Activated CD4-positive, alpha-beta memory T cell treated with anti-CD3 and anti-CD28 coated beads for 36 hours (primary cell): ENCODE results near the gene ZNF286A. TPM values are rescaled to one million over a fixed set of nuclear protein-coding genes. Genes with fewer than 3 reads are reported as not detected.
A peak's percentile ranks its signal among the peaks of the same experiment; 100 is the strongest.
"Not testable (repeated sequence)": the region's sequence is repeated elsewhere in the genome, so short reads cannot be mapped to it uniquely, and the experiment has no call there.

ENCODE experiments used
- CTCF ChIA-PET: fragments of 350-600 bp; sonication (Branson Sonifier 250); formaldehyde crosslinking; loops from one replicate; lab custom pipeline; 2021; ENCODE audit warnings: antibody characterized with exemption, inconsistent platforms; lab: Charles Lee
- POLR2A ChIA-PET: fragments of 350-600 bp; sonication (Branson Sonifier 250); formaldehyde crosslinking; loops from one replicate; lab custom pipeline; 2021; ENCODE audit warnings: antibody characterized with exemption; lab: Charles Lee
- DNase-seq: peaks from one replicate; pipeline ENCODE4 v3.0.0-alpha.2; 2020
- H3K27ac Mint-ChIP-seq: one replicate; pipeline ENCODE4 v1.8.0; 2021; ENCODE audit warnings: mixed read lengths
- H3K27me3 Mint-ChIP-seq: one replicate; pipeline ENCODE4 v1.8.0; 2021; ENCODE audit warnings: mixed read lengths
- H3K36me3 Mint-ChIP-seq: one replicate; pipeline ENCODE4 v1.8.0; 2021; ENCODE audit warnings: mixed read lengths
- H3K4me1 Mint-ChIP-seq: one replicate; pipeline ENCODE4 v1.8.0; 2021; ENCODE audit warnings: low read depth, mixed read lengths
- H3K4me3 Mint-ChIP-seq: one replicate; pipeline ENCODE4 v1.8.0; 2021; ENCODE audit warnings: mild to moderate bottlenecking, mixed read lengths
- H3K9me3 Mint-ChIP-seq: one replicate; pipeline ENCODE4 v1.8.0; 2021; ENCODE audit warnings: mixed read lengths
- intact Hi-C: fragments of 100-400 bp; cut with micrococcal nuclease; formaldehyde crosslinking; loops from one replicate; pipeline ENCODE4 v1.15.1; 2023
- total RNA-seq, 2 experiments: library from RNA; stranded (reverse); gene quantifications; one replicate each; pipeline ENCODE4 v1.2.3, GENCODE V29; 2021

The ZNF286A gene
- total RNA-seq: 10 to 100 TPM; 22.9 to 24.5 TPM

- H3K9me3 Mint-ChIP-seq, POLR2A ChIA-PET, H3K27me3 Mint-ChIP-seq, CTCF ChIA-PET, H3K4me1 Mint-ChIP-seq, intact Hi-C loops: not testable (repeated sequence)
- Mint-ChIP-seq H3K4me3 (peak within 1 kb of the TSS; percentile 86), H3K27ac (peak within 1 kb of the TSS; percentile 85), H3K36me3 (peaks cover 16% of the 10 kb centered on the region)
- DNase-seq: peak; percentile 99
Measured at GRCh38 chr17:15699413-15699924, at the start of gene ZNF286A. TSS of gene ZNF286A (plus strand) at chr17:15699752. CDS start at chr17:15700330, 578 bp downstream.

GRCh38 chr17:15649861-15650421, 49.6 kb upstream of the ZNF286A start:
- Mint-ChIP-seq H3K4me3 (no peak overlapping the region), H3K4me1 (peaks cover 11% of the 10 kb centered on the region), H3K9me3 (no peaks in the 10 kb centered on the region), H3K27ac (no peak overlapping the region), H3K36me3 (no peaks in the 10 kb centered on the region), H3K27me3 (no peaks in the 10 kb centered on the region)
- DNase-seq: no peak
- intact Hi-C loops: no loop called here
- POLR2A ChIA-PET: no interaction called here
- CTCF ChIA-PET: interaction anchor here (0.5 kb wide), 1 partner anchor 40 kb away, joined by 3 read pairs; no protein-coding TSS in a partner anchor

DNA sequence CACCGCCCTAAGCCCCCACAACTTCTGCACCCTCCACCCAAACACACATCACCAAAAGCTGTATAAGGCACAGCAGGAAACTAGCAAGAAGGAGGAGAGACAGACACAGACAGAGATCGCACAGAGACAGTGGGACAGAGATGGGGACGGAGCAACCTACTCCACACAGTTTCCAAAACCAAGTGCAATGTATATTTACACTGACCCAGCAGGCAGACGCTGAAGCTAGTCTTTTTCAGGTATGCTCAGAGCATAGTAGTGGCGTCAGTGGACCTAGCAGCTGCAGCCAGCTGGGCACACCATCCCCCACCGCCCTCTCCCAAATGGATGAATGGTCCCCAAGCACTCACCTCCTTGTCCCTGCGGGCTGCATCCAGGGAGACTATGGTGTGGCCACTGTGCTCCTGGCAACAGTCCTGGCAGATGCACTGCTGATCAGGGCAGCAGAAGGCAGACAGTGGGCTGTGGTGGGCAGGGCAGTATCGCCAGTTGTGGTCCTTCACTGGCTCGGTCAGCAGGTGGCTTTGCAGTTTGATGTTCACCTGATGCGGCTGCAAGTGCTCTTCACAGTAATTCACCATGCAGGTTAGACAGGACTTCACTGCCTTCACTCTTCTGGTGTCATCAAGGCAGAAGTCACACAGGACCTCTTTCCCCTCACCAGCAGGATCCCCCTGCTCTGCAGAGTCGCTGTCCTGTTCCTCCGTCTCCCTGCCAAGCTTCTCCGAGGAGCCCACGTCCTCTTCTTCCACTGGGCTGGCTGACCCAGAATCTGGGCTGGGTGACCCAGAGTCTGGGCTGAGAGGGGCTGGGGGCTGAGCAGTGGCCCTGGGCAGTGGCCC, 48.6 kb upstream of the ZNF286A start:
- H3K9me3 Mint-ChIP-seq: no peaks in the 10 kb centered on the region
- H3K4me1 Mint-ChIP-seq: peaks cover 9% of the 10 kb centered on the region
- DNase-seq: no peak
- POLR2A ChIA-PET: no interaction called here
- peak overlapping the region; percentile 33 for H3K4me3 Mint-ChIP-seq
- CTCF ChIA-PET: no interaction called here
- intact Hi-C loops: no loop called here
- H3K36me3 Mint-ChIP-seq: no peaks in the 10 kb centered on the region
- H3K27me3 Mint-ChIP-seq: no peaks in the 10 kb centered on the region
- no peak overlapping the region for H3K27ac Mint-ChIP-seq

DNA sequence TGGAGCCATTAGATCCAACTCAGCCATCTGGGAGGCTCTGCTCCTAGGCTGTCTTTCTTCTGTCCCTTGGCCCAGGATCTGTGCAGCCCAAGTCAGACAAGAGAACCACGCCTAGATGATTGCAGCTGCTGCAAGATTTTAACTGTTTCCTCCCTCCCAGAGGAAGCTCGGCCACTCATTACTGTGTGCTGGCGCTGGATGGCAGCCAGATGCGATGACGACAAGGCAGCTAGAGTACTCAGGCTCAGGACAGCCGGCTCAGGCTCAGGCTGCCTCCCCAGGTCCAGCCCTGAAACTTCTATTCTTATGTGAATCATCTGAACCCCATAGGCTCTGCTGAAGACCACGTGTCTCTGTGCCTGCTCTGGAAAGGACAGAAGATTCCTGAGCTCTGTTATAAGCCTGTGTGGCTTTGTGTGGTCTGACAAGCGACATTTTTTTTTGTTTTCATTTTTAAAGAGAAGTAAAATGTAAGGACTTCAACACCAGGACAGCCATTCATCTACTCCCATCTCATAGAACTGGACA, 47.9 kb upstream of the ZNF286A start:
- ChIA-PET POLR2A (no interaction called here), CTCF (no interaction called here)
- no peak overlapping the region for H3K4me3 Mint-ChIP-seq
- no peak overlapping the region for H3K27ac Mint-ChIP-seq
- peaks cover 8% of the 10 kb centered on the region for H3K4me1 Mint-ChIP-seq
- no peaks in the 10 kb centered on the region for H3K27me3 Mint-ChIP-seq
- H3K9me3 Mint-ChIP-seq: no peaks in the 10 kb centered on the region
- no peaks in the 10 kb centered on the region for H3K36me3 Mint-ChIP-seq
- DNase-seq: peak; percentile 62
- intact Hi-C loops: no loop called here

- Mint-ChIP-seq H3K4me1 (peaks cover 8% of the 10 kb centered on the region), H3K27ac (no peak overlapping the region), H3K9me3 (no peaks in the 10 kb centered on the region), H3K27me3 (no peaks in the 10 kb centered on the region), H3K36me3 (no peaks in the 10 kb centered on the region), H3K4me3 (no peak overlapping the region)
- DNase-seq: no peak
- intact Hi-C loops: no loop called here
- ChIA-PET POLR2A (no interaction called here), CTCF (no interaction called here)
Measured at GRCh38 chr17:15652960-15653359, 46.6 kb upstream of the ZNF286A start.

DNA sequence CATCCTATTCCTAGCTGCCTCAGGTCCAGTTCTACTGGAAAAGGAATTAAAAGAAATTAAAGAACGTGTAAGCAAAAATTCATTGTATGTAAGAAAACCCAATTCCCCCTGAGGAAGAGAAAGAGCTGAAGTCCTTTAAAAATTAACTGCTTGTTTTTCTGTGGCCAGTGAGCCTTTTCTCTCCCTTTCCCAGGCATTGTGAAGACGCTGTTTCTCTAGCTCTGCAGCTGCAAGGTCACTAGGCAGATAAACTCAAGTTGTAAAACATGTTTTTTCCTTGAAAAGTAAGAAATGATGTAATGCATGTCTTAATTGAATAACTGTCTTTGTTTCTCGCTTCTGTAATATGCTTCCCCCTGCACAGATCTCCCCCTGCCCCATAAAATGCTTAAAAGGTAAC, 45.2 kb upstream of the ZNF286A start:
- H3K4me1 Mint-ChIP-seq, H3K27ac Mint-ChIP-seq, H3K36me3 Mint-ChIP-seq, POLR2A ChIA-PET, H3K9me3 Mint-ChIP-seq, CTCF ChIA-PET, intact Hi-C loops, H3K4me3 Mint-ChIP-seq, H3K27me3 Mint-ChIP-seq, DNase-seq: not testable (repeated sequence)

- CTCF ChIA-PET: no interaction called here
- no peak overlapping the region for H3K27ac Mint-ChIP-seq
- H3K36me3 Mint-ChIP-seq: peaks cover 4% of the 10 kb centered on the region
- no peaks in the 10 kb centered on the region for H3K27me3 Mint-ChIP-seq
- H3K4me3 Mint-ChIP-seq: no peak overlapping the region
- POLR2A ChIA-PET: no interaction called here
- no peaks in the 10 kb centered on the region for H3K9me3 Mint-ChIP-seq
- H3K4me1 Mint-ChIP-seq: peaks cover 8% of the 10 kb centered on the region
- intact Hi-C loops: no loop called here
- DNase-seq: no peak
Measured at GRCh38 chr17:15654886-15655561, 44.5 kb upstream of the ZNF286A start.

DNA sequence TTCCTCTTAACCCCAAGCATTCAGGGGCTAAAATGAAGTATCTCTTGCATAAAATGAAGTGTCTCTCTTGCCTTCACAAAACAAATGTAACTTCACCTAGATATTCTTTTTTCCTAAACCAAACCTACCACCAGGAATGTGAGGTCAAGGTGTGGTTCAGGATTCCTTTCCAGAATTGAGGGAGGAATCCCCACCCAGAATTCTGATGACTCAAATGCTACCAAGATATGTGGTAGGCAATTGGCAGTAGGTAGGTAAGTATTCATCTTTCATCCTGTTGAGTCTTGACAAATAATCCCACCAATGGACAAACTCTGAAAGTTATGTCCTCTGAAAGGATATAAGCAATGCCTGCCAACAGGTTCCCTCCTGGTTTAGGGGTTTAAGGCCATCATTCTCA, 41.7 kb upstream of the ZNF286A start:
- ChIA-PET CTCF (no interaction called here), POLR2A (no interaction called here)
- H3K27ac Mint-ChIP-seq: no peak overlapping the region
- H3K4me3 Mint-ChIP-seq: no peak overlapping the region
- no peaks in the 10 kb centered on the region for H3K4me1 Mint-ChIP-seq
- DNase-seq: no peak
- H3K9me3 Mint-ChIP-seq: no peaks in the 10 kb centered on the region
- H3K27me3 Mint-ChIP-seq: no peaks in the 10 kb centered on the region
- peaks cover 9% of the 10 kb centered on the region for H3K36me3 Mint-ChIP-seq
- intact Hi-C loops: no loop called here

GRCh38 chr17:15658296-15658695, 41.3 kb upstream of the ZNF286A start:
- no peak for DNase-seq
- Mint-ChIP-seq H3K36me3 (peaks cover 13% of the 10 kb centered on the region), H3K4me1 (no peaks in the 10 kb centered on the region), H3K4me3 (no peak overlapping the region), H3K9me3 (no peaks in the 10 kb centered on the region), H3K27me3 (no peaks in the 10 kb centered on the region), H3K27ac (no peak overlapping the region)
- POLR2A ChIA-PET: no interaction called here
- CTCF ChIA-PET: no interaction called here
- intact Hi-C loops: no loop called here

DNA sequence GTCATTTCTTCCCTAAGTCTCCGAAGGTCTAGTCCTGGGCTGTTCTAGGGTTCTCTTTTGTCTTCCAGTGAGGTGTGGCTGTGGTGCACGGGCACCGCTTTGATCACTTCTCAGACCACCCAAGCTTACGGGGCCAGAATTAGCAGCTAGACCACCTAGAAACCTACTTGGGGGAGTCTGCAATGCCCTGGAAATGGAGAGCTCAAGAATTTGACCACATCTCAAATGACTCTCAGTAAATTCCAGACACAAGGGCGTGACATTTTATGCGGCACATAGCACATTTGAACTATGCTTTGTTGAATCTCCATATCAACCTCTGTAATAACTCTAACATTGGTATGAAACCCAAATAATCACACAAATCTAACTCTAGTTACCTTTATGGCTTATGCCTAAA, 40.3 kb upstream of the ZNF286A start:
- no peaks in the 10 kb centered on the region for H3K9me3 Mint-ChIP-seq
- CTCF ChIA-PET: no interaction called here

GRCh38 chr17:15659663-15660062, 39.9 kb upstream of the ZNF286A start:
- POLR2A ChIA-PET: no interaction called here
- H3K4me3 Mint-ChIP-seq: no peak overlapping the region
- intact Hi-C loops: no loop called here
- H3K4me1 Mint-ChIP-seq: no peaks in the 10 kb centered on the region
- H3K27ac Mint-ChIP-seq: no peak overlapping the region
- no peak for DNase-seq
- no peaks in the 10 kb centered on the region for H3K9me3 Mint-ChIP-seq
- CTCF ChIA-PET: no interaction called here
- H3K27me3 Mint-ChIP-seq: no peaks in the 10 kb centered on the region
- H3K36me3 Mint-ChIP-seq: peaks cover 22% of the 10 kb centered on the region

More for the DNA sequence above, 40.3 kb upstream of the ZNF286A start:
- Mint-ChIP-seq H3K27me3 (no peaks in the 10 kb centered on the region), H3K27ac (no peak overlapping the region), H3K4me3 (no peak overlapping the region), H3K4me1 (no peaks in the 10 kb centered on the region), H3K36me3 (peaks cover 19% of the 10 kb centered on the region)
- no peak for DNase-seq
- POLR2A ChIA-PET: no interaction called here
- intact Hi-C loops: no loop called here

DNA sequence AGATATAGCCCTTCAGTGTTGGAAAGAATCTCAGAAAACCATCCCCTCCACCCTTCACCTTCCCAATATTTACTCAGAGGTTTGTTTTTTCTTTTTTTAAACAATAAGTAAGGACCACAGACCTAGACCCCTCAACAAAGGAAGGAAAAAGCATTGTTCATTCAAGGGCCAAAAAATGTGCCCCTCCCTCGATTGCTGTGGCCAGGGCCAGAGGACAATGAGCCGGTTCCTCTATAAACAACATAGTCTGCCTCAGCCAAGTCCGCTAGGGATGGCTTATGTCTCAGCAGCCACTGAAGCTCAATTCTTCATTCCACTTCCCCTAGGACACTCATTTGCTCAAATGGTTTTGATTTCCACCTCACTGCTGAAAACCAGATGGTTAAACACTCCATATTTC, 39.5 kb upstream of the ZNF286A start:
- H3K27me3 Mint-ChIP-seq: no peaks in the 10 kb centered on the region
- H3K36me3 Mint-ChIP-seq: peaks cover 22% of the 10 kb centered on the region
- CTCF ChIA-PET: no interaction called here
- no peaks in the 10 kb centered on the region for H3K4me1 Mint-ChIP-seq
- no peak for DNase-seq
- POLR2A ChIA-PET: no interaction called here
- intact Hi-C loops: no loop called here
- H3K4me3 Mint-ChIP-seq: no peak overlapping the region
- no peak overlapping the region for H3K27ac Mint-ChIP-seq
- no peaks in the 10 kb centered on the region for H3K9me3 Mint-ChIP-seq
